GM19324 (cell line): Measurements from ENCODE around the gene BMPR2.
"Not testable (repeated sequence)": the region's sequence is repeated elsewhere in the genome, so short reads cannot be mapped to it uniquely, and the experiment has no call there.

Experiments
- ATAC-seq: cut with Tn5 transposase; IDR thresholded peaks from one replicate; pipeline ENCODE4 v1.9.1; 2021; ENCODE audit warnings: mild to moderate bottlenecking, moderate library complexity; ENCODE audit not compliant: unreplicated experiment, low FRiP score

The BMPR2 gene

GRCh38 chr2:202378662-202379358 is 2.7 kb downstream of the BMPR2 start:
- no peak for ATAC-seq

DNA sequence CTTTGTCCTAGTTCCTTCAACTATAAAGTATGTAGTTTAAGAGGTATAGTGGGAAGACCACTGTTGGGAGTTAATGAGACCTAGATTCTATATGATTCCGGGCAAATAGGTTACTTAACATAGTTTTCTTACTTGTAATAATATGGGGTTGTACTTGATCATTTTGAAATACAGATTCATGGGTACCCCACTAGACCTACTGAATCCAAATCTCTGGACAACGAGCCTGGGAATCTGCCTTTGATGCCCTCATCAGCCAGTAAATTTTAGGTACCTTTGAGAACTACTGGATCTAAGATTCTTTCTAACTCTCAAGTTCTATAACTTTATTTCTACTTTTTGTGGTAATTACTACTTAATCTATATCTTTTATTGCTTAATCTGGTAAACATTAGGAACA is 6.6 kb downstream of the BMPR2 start:
- no peak for ATAC-seq

DNA sequence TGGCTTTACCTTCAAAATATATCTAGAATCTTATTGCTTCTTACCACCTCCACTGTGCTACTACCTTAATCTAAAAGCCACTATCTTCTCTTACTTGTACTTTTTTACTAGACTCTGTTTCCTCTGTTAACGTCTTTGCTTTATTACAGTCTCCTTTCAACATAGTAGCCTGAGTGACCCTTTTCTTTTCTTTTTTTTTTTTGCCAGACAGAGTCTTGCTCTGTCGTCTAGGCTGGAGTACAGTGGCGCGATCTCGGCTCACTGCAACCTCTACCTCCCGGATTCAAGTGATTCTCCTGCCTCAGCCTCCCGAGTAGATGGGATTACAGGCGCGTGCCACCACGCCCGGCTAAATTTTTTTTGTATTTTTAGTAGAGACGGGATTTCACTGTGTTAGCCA is 10.4 kb downstream of the BMPR2 start:
- not testable (repeated sequence) for ATAC-seq

DNA sequence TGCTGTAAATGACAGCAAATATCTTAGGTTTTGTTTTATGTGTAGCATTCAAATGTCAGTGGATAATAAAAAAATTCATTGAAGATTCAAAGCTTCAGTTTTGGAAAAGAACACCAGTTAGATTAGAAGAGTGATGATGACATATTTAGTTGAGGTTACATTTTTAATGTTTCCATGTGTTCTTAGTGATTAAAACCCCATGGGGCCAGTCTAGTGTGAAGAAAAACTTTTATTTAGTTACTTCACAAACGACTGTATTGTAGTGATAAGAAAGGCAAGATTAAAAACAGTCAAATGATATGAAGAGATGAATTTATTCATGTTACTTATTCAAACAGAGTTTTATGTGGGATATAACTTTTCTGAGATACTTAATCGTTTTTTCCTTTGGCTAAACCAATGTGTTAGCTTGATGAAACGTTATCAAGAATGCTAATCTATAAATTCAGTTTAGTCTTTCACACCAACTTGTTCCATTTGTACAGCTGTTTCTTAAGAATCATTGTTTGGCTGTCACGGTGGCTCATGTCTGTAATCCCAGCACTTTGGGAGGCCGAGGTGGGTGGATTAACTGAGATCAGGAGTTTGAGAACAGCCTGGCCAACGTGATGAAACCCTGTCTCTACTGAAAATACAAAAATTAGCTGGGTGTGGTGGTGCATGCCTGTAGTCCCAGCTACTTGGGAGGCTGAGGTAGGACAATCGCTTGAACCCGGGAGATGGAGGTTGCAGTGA is 11.6 kb downstream of the BMPR2 start:
- no peak for ATAC-seq

DNA sequence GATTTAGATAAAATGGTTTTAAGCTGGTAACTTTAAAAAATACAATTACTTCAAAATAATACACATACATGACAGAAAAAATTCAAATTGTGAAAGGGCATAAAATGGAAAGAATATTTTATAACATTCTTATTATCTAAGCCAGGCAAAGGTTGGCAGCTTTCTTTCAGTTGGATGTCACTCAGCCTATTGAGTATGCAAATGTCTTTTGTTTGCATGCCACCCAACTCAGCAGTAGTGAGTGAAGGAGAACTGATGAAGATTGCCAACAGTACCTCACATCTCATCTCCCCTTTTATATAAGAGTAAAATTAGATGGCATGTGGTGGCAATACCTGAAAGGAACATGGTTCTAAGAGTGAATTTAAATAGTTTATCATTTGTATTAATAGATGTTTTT is 24.8 kb downstream of the BMPR2 start:
- no peak for ATAC-seq

- ATAC-seq: no peak
These were observed 29.7 kb downstream of the BMPR2 start for GRCh38 chr2:202405798-202406197.

DNA sequence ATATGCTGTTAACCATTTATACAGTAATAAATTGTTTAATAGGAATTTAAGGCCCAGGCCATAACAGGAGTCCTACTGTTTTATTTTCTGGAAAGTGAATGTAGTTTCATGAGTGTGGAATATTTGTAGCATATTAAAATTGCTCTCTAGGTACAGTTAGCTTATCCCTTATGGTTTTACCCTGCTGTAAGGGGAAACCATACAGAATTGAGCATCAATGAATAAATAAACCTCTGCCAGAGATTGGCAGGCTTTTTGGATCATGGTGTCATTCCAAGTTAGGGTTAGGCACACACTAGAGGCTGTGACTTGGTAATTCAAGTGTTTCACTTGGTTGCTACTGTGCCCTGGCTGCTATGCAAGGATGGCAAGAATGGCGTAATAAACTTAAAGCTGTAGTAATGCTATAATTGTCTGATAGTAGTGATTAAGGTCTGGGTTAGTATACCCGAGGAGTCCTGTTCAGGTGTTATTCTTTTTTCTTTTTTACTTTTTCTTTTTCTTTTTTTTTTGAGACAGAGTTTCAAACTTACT is 30.4 kb downstream of the BMPR2 start:
- ATAC-seq: no peak

DNA sequence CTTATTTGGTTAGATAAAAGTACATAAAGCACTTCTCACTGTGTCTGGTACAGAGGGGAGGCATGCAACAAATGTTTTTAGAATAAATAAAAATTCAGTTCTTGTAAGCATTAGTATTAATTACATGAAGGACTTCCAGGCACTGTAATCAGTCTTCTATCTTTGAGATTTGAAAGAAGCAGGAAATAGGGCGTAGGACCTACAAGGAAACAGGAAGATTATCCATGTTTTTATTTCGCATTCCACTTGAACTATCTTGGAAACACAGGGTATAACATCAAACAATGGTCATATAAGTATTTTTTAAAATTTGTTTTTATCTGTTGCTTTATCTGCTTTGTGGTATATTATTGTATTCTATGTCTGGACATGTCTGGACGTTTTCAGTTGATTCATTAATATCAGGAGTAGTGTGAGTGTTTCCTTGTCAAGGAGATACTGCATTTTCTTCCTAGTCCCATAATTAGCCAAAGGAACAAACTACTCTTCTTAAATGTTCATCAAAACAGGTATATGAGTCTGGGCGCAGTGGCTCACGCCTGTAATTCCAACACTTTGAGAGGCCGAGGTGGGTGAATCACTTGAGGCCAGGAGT is 32.5 kb downstream of the BMPR2 start:
- no peak for ATAC-seq

DNA sequence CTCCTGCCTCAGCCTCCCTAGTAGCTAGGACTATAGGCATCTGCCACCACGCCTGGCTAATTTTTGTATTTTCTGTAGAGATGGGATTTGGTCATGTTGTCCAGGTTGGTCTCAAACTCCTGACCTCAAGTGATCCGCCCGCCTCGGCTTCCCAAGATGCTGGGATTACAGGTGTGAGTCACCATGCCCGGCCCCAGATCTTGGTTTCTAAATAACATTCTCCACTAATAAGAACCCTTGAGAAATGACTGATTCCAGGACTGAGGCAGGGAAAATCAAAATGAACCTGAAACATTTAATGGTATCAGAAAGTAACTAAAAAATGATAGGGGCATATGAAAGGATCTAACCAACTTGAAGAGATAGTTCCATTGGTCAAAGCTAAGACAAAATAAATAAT is 34.0 kb downstream of the BMPR2 start:
- ATAC-seq: no peak

- no peak for ATAC-seq
These were observed 35.0 kb downstream of the BMPR2 start for GRCh38 chr2:202411097-202411496.

GRCh38 chr2:202418027-202418426 is 41.9 kb downstream of the BMPR2 start:
- no peak for ATAC-seq

- ATAC-seq: no peak
These were observed 42.4 kb downstream of the BMPR2 start for GRCh38 chr2:202418511-202418910.

DNA sequence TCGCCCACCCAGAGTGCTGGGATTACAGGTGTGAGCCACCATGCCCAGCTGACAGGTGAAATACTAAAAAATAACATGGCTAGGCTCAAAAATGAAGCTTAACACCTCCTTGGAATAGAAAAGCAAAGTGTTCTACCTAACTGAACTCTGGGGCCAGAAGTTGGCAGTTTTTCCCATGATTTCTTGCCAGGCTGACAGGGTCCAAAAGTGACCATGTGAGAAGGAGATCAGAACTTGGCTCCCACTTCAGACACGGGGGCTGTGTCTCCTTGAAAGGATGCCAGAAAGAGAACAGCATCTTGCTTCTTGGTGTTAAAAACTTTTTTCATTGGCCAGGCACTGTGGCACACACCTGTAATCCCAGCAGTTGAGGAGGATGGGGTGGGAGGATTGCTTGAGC is 47.0 kb downstream of the BMPR2 start:
- ATAC-seq: no peak

GRCh38 chr2:202425036-202425435 is 48.9 kb downstream of the BMPR2 start:
- ATAC-seq: no peak

- ATAC-seq: no peak
These were observed 50.6 kb downstream of the BMPR2 start for GRCh38 chr2:202426751-202427150.

- ATAC-seq: no peak
These were observed 53.2 kb downstream of the BMPR2 start for GRCh38 chr2:202429164-202429980.

GRCh38 chr2:202432776-202433175 is 56.6 kb downstream of the BMPR2 start:
- no peak for ATAC-seq

GRCh38 chr2:202434472-202434871 is 58.3 kb downstream of the BMPR2 start:
- ATAC-seq: no peak

GRCh38 chr2:202436626-202437025 is 60.5 kb downstream of the BMPR2 start:
- no peak for ATAC-seq

- ATAC-seq: not testable (repeated sequence)
These were observed 64.0 kb downstream of the BMPR2 start for GRCh38 chr2:202440117-202440516.

DNA sequence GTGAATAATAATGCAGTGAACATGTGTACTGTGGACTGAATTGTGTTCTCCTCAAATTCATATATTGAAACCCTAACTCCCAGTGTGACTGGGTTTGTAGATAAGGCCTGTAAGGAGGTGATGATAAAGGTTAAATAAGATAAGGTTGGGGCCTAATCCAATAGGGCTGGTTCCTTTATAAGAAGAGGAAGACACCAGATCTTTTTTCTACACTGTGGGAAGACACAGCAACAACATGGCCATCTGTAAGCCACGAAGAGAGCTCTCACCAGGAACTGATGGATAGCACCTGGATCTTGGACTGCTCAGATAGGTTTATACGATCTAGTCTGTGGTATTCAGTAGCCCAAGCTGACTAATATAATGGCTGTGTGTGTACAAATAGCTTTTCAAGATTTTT is 66.8 kb downstream of the BMPR2 start:
- no peak for ATAC-seq
